MCF 10A (cell line): ENCODE data around the gene UPF1. TPM values are rescaled to one million over a fixed set of nuclear protein-coding genes. Genes with fewer than 3 reads are reported as not detected.

Experiments
- BruUV-seq: library from RNA; stranded (reverse); fragments of 400-500 nt; replicated peaks from 2 replicates; lab custom pipeline; 2021; lab: Mats Ljungman, UMichigan
- CTCF ChIA-PET: fragments of 300-600 bp; sonication (Branson Sonifier 250); formaldehyde crosslinking; extraction: SDS; loops from one replicate; lab custom pipeline; 2021; ENCODE audit warnings: antibody characterized with exemption, inconsistent platforms; lab: Yijun Ruan, JAX
- POLR2A ChIA-PET: fragments of 300-600, 350-650 bp; sonication (Branson Sonifier 250); formaldehyde crosslinking; extraction: SDS; loops from one replicate; lab custom pipeline; 2020; ENCODE audit warnings: antibody characterized with exemption, inconsistent platforms; lab: Yijun Ruan, JAX
- DNase-seq: peaks from one replicate; pipeline ENCODE4 v3.0.0-alpha.2; 2018; ENCODE audit not compliant: unreplicated experiment
- H3K27ac Mint-ChIP-seq: one replicate; pipeline ENCODE4 v1.8.0; 2022; ENCODE audit warnings: mild to moderate bottlenecking, low read depth, mixed read lengths; ENCODE audit not compliant: unreplicated experiment
- H3K27me3 Mint-ChIP-seq: one replicate; pipeline ENCODE4 v1.8.0; 2022; ENCODE audit warnings: mixed read lengths; ENCODE audit not compliant: insufficient read depth, unreplicated experiment
- H3K36me3 Mint-ChIP-seq: one replicate; pipeline ENCODE4 v1.8.0; 2022; ENCODE audit warnings: mild to moderate bottlenecking, moderate library complexity, mixed read lengths; ENCODE audit not compliant: insufficient read depth, unreplicated experiment
- H3K4me1 Mint-ChIP-seq: one replicate; pipeline ENCODE4 v1.8.0; 2022; ENCODE audit warnings: mixed read lengths; ENCODE audit not compliant: insufficient read depth, unreplicated experiment
- H3K4me3 Mint-ChIP-seq: one replicate; pipeline ENCODE4 v1.8.0; 2022; ENCODE audit warnings: mild to moderate bottlenecking, moderate library complexity, mixed read lengths; ENCODE audit not compliant: unreplicated experiment
- H3K9me3 Mint-ChIP-seq: one replicate; pipeline ENCODE4 v1.8.0; 2022; ENCODE audit warnings: mixed read lengths; ENCODE audit not compliant: unreplicated experiment
- CTCF ChIP-seq: fragments of 200-600 bp; IDR thresholded peaks from one replicate; pipeline ENCODE4 v1.8.0; 2022; ENCODE audit warnings: antibody characterized with exemption, mild to moderate bottlenecking; ENCODE audit not compliant: unreplicated experiment
- intact Hi-C: fragments of 100-400 bp; cut with micrococcal nuclease; formaldehyde crosslinking; loops from 2 replicates; pipeline ENCODE4 v1.14.1; 2022
- total RNA-seq: library from RNA; stranded (reverse); gene quantifications from 2 replicates; pipeline ENCODE4 v1.2.3, GENCODE V29; 2022

Gene UPF1
- total RNA-seq, 1 experiment from 2014 or later: 79.8 TPM

- intact Hi-C loops: no loop called here
- H3K36me3 Mint-ChIP-seq: no peaks in the 10 kb centered on the region
Observed at GRCh38 chr19:18789883-18790565, 41.7 kb upstream of the UPF1 start.

GRCh38 chr19:18790566-18791314 lies 41.0 kb upstream of the UPF1 start, which contains the start of gene COMP:
TSS of gene COMP (minus strand) at chr19:18791305. CDS start at chr19:18791269, 36 bp downstream.
- BruUV-seq: no TSS peak
- POLR2A ChIA-PET: no interaction called here
- DNase-seq: no peak
- H3K4me1 Mint-ChIP-seq: peaks cover 14% of the 10 kb centered on the region
- peak within 1 kb of the TSS; percentile 1 for H3K27ac Mint-ChIP-seq
- CTCF ChIA-PET: interaction anchor here (1.4 kb wide), 1 partner anchor 18 kb away, joined by 3 read pairs; no protein-coding TSS in a partner anchor
- peak within 1 kb of the TSS; percentile 57 for H3K4me3 Mint-ChIP-seq
- no peaks in the 10 kb centered on the region for H3K36me3 Mint-ChIP-seq
- H3K9me3 Mint-ChIP-seq: no peaks in the 10 kb centered on the region
- H3K27me3 Mint-ChIP-seq: peaks cover 43% of the 10 kb centered on the region
- intact Hi-C loops: no loop called here
- TF ChIP-seq CTCF: no peak

More at GRCh38 chr19:18789883-18790565, 41.7 kb upstream of the UPF1 start:
- peaks cover 14% of the 10 kb centered on the region for H3K4me1 Mint-ChIP-seq
- no peak for TF ChIP-seq CTCF
- no TSS peak for BruUV-seq
- DNase-seq: no peak
- H3K27me3 Mint-ChIP-seq: peaks cover 43% of the 10 kb centered on the region
- H3K9me3 Mint-ChIP-seq: no peaks in the 10 kb centered on the region
- H3K4me3 Mint-ChIP-seq: peak overlapping the region; percentile 57
- POLR2A ChIA-PET: no interaction called here
- CTCF ChIA-PET: interaction anchor here (1.4 kb wide), 1 partner anchor 17 kb away, joined by 3 read pairs; no protein-coding TSS in a partner anchor
- peak overlapping the region; percentile 1 for H3K27ac Mint-ChIP-seq

GRCh38 chr19:18791315-18791678 lies 40.5 kb upstream of the UPF1 start:
- BruUV-seq: no TSS peak
- H3K36me3 Mint-ChIP-seq: no peaks in the 10 kb centered on the region
- ChIA-PET POLR2A (interaction anchor here (0.5 kb wide), 1 partner anchor 79 kb away, joined by 3 read pairs; no protein-coding TSS in a partner anchor), CTCF (no interaction called here)
- no peaks in the 10 kb centered on the region for H3K9me3 Mint-ChIP-seq
- H3K27ac Mint-ChIP-seq: no peak overlapping the region
- H3K27me3 Mint-ChIP-seq: peaks cover 43% of the 10 kb centered on the region
- H3K4me1 Mint-ChIP-seq: peaks cover 14% of the 10 kb centered on the region
- intact Hi-C loops: no loop called here
- no peak for DNase-seq
- TF ChIP-seq CTCF: no peak
- no peak overlapping the region for H3K4me3 Mint-ChIP-seq

- BruUV-seq: no TSS peak
- DNase-seq: no peak
- no peak overlapping the region for H3K27ac Mint-ChIP-seq
- POLR2A ChIA-PET: no interaction called here
- peaks cover 55% of the 10 kb centered on the region for H3K27me3 Mint-ChIP-seq
- H3K36me3 Mint-ChIP-seq: no peaks in the 10 kb centered on the region
- TF ChIP-seq CTCF: no peak
- CTCF ChIA-PET: interaction anchor here (1.7 kb wide), 1 partner anchor 54 kb away, joined by 6 read pairs; no protein-coding TSS in a partner anchor
- no peak overlapping the region for H3K4me3 Mint-ChIP-seq
- no peaks in the 10 kb centered on the region for H3K9me3 Mint-ChIP-seq
- intact Hi-C loops: no loop called here
- peaks cover 14% of the 10 kb centered on the region for H3K4me1 Mint-ChIP-seq
Observed at GRCh38 chr19:18792661-18793060, 39.1 kb upstream of the UPF1 start.
